Stimulated activated CD8-positive, alpha-beta memory T cell treated with anti-CD3 and anti-CD28 coated beads, Interleukin-15, amount 100 ng/mL, for 4 hours (primary cell): Measurements from ENCODE around the gene PGAM2.
A peak's percentile ranks its signal among the peaks of the same experiment; 100 is the strongest.
"Not testable (repeated sequence)": the region's sequence is repeated elsewhere in the genome, so short reads cannot be mapped to it uniquely, and the experiment has no call there.

Experiments
- DNase-seq, 2 donors: peaks; one replicate each; pipeline ENCODE4 v3.0.0-alpha.2; 2020; ENCODE audit warnings: low read depth in 2 of 2

Gene PGAM2

DNA sequence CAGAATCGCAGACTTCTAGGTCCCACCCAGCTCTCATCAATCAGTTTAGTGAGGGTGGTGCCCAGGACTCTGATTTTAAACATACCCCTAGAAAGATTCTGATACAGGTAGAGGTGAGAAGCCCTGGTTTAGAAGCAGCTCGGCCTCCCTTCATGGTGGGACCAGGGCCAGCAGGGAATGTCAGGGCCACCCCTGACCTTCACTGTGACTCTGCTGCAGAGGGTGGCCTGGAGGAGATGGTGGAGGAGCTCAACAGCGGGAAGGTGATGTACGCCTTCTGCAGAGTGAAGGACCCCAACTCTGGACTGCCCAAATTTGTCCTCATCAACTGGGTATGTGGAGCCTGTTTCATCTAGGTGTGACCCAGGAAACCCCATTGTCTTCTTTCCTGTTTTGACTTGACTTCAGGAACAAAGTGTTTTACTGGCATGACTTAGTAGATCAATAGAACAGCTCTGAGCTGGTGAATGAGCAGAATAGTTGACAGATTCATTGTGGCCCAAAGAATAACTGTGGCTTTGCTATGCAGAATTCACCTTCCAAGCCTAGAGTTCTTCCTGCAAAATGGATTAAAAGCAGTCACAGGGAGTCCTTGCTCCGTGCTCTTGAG lies 13.7 kb downstream of the PGAM2 start:
- DNase-seq, result no peak

DNA sequence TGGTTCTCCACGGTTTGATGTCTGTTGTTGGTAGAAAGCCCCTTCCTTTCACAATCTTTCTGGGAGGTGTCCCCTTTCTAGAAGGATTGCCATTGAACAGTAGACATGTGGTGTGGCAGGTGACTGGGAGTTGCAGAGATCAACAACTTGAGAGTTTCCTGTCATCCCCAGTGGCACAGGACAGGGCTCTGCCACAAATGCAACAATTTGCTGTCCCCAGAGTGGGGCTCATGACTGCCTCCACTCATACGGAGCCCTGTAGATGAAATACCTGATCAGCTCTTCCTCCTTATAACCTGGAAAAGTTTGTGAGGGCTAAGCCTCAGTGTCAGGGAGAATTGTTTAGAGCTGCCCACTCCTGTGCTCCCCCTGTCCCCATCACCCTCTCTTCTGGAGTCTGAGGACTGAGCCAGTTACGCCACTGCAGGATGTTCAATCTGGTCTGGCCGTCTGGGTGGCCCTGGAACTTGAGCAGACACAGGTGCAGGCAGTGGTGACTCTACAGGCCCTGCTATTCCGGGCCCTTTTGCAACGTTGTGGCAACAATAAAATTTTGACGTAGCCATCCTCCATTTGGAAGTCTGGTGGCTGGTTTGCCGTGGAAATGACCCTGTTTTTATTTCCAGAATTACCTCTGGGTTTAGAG lies 14.3 kb downstream of the PGAM2 start:
- no peak for DNase-seq

DNA sequence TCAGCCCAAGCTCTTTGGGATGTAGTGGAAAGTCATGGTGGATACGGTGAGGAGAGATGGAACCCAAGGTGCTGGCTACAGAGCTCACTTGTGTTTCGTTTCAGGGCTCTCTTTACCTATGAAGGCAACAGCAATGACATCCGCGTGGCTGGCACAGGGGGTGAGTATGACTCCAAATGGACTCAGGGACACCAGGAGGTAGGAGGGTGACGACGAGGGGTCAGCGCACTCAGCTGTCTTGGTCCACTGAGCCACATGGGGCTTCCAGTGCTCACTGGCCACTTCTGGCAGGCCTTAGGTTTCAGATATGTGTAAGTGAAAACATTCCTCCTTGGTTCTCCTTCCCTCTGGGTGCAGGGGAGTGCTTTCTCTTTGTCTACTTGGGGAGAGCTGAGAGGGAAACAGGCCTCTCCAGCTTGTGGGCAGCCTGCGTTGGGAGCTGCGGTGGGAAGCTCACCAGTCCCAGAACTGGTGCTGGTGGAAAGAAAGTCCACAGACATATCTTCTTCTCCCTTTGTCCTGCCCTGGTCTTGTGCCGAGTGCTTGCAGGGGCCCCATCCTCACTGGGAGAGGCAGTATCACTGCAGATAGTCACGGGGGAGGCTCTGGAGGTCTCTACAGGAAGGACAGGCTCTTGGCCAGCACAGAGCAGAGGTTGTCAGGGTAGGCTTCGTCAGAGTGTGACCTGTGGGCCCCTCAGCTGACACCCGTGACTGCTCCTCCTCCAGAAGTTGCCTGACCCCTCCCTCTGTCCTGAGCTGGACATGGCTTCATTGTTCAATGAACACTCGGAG lies 15.0 kb downstream of the PGAM2 start:
- no peak for DNase-seq

DNA sequence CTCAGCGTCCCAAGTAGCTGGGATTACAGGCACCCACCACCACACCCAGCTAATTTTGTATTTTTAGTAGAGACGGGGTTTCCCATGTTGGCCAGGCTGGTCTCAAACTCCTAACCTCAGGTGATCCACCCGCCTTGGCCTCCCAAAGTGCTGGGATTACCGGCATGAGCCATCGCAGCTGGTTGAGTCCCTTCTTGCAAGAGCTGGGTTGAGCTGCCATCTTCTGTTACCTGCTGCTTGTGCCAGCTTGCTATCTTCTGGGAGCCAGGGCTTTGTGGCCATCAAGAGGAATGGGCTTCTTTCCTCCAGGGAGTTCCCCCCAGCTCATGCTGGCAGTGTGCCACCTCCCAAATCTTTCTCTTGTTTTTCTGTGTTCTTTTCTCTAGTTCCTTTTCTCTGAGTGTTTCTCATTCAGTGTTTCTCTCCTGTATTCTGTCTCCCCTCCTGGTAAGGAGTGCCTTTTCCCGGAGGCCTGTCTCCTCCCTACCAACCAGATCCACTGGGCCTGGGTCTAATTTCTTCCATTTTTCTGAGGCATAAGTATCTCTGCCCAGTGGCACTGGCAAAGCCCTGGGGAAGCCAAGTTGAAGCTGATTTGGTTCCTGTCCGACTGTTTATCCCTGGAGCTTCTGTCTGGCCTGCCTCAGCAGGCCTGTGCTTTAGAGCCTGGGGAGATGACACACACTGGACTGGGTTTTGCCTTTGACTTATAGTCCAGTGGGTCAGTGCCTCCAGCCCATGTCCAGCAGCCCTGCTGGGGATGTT lies 17.2 kb downstream of the PGAM2 start:
- DNase-seq, result no peak

DNA sequence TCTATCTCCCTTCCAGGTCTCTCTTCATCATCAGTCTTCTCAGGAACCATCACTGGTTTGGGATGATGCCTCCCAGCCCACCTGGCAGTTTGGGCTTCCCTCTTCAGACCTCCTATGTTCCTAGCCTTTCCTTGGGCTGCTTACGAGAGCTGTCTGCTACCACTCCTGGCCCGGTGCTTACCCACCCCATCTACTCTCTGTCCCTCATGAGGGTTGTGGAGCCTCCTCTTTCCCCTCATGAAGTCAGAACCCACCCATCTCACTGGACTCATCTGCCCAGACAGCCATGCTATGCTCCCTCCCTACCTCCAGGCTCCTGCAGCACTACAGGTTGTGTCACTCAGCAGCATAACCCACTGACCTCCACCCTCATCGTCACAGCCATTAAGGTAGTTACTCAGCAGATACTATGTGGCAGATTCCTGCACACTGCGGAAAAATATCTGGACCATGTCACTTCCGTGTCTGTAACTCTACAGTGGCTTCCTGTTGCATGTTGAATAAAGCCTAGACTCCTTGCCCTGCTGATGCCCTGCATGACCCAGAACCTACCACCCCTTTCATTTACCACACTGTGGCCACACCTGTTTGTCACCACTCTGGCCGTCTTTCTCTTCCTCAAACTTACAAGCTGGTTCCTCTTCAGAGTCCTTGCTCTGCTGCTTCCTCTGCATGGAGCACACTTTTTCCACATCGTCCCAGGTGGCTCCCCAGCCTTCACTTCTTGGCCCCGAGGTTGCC lies 18.9 kb downstream of the PGAM2 start:
- DNase-seq, result no peak

DNA sequence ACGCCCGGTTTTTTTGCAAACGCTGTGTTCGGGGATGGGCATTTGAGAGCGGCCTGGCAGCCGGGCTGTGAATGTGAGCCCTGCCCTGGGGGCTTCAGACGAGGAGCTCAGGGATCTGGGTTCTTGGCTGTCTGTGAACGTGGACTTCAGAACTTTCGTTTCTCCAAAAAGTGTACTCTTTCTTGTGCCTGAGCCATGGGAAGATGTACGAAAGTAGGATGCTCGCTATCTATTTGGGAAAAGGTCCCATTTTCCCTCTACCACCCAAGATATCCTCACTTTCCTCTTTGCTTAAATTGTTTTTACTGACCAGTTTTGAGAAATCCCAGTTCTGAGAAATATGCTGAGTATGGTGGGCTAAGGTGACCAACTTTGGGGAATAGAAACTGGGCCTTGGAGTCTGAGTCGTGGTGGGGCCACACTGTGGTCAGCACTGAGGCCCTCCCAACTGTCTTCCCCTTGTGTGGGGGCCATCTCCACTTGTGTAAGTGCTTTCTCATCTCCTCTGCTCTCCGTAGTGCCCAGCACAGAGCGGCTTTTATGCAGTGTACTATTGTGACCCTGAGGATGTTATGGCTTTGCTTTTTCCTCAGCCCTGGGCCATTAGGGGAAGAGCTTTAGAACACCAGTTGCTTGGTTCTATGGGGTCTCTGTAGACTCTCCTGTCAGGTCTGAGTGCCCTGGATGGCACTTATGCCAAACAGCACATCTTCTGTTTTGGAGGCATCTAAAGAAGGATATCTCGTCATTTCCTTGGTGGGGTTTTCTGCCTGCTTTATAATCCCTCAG lies 19.9 kb downstream of the PGAM2 start:
- DNase-seq, result no peak

DNA sequence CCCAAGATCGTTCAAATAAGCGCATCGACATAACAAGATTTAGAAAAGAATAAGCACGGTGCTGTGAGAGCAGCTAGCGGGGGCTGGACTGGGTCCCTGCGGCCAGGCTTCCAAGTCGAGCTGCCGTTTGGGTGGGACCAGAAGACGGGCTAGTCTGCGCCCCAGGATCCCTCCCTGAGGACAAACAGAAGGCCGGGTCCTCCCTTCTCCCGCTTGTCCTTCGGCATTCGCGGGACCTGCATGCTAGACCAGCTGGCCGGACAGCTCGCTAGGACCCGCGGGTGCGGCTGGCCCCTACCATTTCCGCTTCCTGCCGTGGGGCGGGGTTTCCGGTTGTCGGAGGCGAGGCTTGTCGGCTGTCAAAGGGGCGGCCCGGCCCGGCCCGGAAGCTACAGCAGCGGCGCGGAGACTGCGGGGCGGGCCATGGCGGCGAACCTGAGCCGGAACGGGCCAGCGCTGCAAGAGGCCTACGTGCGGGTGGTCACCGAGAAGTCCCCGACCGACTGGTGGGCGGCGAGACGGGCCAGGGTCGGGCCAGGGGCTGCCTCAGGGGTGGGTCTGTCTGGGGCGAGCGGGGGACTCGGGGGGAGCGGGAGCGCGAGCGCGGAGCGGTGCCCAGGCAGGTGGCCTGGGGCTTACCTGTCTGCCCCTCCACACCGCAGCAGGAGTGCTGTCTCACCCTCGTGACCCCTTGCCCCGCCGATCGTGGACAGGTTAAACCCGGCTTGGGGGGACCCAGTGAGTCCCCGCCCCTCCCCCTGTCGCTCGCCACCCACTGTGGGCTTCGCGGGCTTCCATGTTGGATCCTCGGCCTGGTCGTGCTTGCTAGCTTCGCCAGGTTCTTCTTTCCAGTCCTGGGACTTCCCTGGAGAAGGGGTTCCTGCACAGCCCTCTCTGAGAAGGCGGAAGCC lies 20.8 kb downstream of the PGAM2 start, which contains the start of gene DBNL:
Gene DBNL (plus strand): TSS at position 388 of the 911 bp plus-strand sequence. CDS start 36 bp downstream, at position 424.
- DNase-seq, result peak; percentile 78 to 79

DNA sequence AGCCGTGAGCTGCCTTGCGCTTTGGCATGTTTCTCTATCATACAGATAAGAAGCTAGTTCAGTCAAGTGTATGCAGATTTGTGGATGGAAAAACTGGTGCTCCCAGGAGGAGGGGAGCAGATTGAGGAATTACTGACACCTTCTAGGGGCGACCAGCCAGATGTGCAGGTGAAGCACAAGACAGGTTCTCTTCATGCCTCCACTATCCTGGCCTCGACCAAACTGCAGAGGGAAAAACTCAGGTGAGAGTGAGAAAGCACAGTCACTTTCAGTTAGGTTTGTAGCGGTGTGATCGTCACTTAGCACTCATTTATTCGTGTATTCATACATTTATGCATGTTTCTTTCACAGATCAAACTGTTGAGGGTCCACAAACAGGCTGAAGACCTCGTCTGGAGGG lies 21.5 kb downstream of the PGAM2 start:
- no peak for DNase-seq

DNA sequence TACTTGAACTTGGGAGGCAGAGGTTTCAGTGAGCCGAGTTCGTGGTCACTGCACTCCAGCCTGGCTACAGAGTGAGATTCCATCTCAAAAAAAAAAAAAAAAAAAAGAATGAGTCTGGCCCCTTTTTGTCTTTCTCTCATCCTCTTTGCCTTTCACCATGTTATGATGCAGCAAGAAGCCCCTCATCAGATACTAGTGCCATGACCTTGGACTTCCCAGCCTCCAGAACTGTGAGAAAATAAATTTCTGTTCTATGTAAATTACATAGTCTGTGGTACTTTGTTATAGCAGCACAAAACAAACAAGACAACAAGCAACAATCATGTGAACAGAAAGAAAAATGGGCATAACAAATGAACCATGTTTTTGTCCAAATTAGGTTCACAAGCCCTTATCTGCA lies 23.1 kb downstream of the PGAM2 start:
- no peak for DNase-seq

DNA sequence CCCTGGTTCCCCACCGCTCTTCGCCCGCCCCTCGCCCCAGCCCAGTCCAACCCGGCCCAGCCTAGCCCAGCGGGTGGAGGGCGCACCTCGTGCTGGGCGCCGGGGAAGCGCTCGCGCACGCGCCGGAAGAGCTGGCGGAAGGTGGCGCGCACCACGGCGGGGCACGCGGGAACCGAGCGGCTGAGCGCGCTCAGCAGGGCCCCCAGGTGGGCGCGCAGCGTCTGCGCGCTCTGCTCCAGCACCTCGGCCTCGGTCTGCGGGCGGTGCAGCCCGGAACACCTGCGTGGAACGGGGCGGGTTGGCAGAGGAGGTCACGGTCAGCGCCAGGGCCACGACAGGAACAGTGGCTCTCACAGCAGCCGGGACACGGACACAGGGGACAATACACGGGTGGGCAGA lies 24.9 kb downstream of the PGAM2 start:
- peak; percentile 35 to 55 for DNase-seq

DNA sequence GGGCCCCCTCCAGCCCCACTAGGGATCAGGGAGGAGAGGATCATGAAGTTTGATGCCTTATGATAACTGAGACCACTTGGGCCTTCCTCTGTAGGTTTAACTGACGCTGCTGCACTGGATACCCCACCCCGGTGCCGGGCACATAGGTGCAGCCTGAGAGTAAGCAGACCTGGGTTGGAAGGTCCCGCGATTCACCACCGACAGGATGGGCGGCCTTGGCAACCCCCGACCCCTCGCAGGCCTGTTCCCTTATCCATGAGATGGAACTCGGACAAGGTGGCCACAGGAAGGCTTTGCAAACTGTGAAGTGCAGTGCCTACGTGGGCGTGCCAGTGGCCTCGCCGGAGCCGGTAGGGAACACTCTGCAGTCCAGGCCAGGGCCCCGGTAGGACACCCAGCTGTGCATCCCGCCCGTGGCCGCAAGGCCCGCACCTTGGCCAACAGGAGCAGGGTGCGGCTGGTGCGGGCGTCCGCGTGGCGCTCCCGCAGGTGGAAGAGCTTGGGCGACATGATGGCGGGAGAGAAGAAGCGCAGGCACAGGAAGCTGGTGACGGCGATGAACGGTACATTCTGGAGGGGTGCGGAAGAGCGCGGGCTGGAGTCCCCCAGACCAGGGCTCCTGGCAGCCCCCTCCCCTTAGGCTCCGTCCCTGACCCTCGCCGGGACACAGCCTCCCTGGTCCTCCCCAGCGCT lies 25.4 kb downstream of the PGAM2 start:
- DNase-seq, result not testable (repeated sequence)

DNA sequence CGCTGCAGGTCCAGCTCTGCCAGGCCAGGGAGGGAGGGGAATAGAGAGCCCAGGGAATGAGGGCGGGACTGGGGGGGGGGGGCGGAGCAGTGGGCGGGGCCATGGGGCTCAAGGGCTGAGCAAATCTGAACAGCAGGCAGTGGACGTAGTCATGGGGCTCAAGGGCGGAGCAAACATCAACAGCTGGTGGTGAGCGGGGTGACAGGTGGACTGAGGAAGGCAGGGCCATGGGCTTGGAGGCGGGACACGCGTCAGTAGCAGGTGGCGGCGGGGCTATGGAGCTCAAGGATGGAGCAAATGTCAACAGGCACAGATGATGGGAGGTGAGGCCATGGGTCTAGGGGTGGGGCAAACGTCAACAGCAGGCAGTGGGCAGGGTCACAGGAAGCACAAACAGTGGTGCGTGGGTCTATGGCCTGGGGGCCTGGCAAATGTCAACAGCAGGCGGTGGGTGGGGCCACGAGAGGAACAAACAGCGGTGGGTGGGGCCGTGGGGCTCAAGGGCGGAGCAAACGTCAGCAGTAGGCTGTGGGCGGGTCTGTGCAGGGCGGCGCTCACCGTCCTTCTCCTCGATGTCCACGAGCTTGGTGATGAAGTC lies 26.3 kb downstream of the PGAM2 start:
- DNase-seq, result peak; percentile 60 to 69

DNA sequence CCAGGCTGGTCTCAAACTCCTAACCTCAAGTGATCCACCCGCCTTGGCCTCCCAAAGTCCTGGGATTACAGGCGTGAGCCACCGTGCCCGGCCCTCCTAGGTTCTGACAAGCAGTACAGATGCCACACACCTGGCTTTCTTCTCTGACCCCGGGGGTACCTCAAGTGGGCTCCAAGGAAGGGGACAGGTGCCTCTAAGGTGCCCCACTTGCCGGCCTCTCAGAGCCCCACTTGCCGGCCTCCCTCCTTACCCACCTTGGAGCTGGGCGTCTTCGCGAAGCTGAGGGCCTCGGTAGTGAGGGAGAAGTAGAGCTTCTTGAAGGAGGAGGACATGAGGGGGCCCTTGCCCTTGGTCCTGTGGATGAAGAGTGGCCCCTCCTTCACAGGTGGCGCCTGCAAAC lies 26.8 kb downstream of the PGAM2 start:
- DNase-seq, result not testable (repeated sequence)

DNA sequence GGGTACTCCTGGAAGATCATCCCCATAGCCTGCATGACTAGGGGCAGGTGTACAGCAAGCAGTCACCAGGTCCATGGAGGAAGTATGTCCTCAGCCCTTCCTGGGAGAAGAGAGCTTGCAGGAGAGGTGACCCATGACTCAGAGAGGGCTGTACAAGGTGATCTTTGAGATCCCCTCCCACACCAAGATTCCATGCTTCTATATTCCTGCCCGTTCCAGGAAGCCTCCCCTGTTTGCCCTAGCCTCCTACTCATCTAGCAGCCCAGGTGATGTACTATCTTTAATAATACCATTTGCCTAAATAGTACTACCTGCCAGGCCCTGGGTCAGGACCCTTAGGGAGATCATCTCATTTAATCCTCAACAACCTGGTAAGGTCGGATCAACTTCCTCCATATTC lies 27.4 kb downstream of the PGAM2 start:
- not testable (repeated sequence) for DNase-seq

DNA sequence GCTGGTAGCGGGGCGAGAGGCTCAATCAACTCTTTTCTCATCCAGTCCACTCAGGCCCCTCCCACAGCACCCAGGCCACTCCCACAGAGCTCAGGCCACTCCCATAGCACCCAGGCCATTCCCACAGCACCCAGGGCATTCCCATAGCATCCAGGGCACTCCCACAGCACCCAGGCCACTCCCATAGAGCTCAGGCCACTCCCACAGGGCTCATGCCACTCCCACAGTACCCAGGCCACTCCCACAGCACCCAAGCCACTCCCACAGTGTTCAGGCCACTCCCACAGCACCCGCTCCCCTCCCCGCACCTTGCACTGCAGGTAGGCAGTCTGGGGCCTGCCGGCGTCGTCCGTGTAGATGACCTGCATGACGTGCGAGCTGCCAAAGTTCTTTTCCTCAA lies 29.0 kb downstream of the PGAM2 start:
- not testable (repeated sequence) for DNase-seq

DNA sequence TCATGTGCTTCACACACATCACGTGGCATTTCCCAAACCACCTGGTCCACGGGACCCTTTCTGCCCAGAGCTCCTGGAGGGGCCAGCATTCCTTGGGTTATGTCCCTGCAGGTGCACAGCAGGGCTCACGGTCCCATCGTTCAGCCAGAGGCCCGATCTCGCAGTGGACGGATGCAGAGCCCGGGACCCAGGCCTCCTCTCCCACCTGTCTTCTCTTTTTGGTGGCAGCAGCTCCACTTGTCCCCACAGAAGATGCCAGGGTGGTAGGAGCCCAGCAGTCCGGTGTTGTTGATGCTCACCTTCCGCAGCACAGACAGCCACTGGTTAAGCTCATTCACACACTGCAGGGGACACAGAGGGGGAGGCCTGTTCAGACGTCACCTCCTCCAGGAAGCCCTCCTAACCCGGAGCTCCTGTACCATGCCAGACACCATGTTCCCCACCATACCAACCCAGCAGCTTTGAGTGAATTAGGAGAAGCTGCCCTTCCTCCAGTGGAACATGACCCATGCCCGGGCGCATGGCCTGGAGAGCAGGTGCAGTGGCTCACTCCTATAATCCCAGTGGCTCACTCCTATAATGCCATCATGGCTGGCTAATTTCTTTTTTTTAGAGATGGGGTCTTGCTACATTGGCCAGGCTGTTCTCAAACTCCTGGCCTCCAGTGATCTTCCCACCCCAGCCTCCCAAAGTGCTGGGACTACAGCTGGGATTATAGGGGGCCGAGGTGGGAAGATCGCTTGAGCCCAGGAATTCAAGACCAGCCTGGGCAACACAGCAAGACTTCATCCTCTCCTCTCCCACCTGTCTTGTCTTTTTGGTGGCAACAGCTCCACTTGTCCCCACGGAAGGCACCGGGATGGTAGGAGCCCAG lies 31.2 kb downstream of the PGAM2 start:
- DNase-seq, result not testable (repeated sequence)

DNA sequence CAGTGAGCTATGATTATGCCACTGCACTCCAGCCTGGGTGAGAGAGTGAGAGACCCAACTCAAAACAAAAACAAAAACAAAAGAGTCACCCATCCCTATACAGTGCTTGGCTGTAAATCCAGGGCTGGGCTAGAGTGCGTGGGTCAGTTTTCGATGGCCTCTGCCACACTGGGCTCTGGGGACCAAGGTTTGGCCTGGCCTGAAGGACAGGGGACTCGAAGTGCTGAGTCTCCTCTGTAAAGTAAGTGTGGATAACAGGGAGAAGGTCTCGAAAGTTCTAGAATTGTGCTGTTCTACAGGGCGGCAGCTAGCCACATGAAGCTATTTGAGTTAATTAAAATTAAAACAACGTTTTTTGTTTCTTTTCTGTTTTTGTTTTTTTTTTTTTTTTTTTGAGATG lies 33.3 kb downstream of the PGAM2 start:
- DNase-seq, result not testable (repeated sequence)
